Tongue (tissue), 2 donors: Measurements from ENCODE around the gene MAS1. TPM values are rescaled to one million over a fixed set of nuclear protein-coding genes. Genes with fewer than 3 reads are reported as not detected.
A peak's percentile ranks its signal among the peaks of the same experiment; 100 is the strongest.
"Not testable (repeated sequence)": the region's sequence is repeated elsewhere in the genome, so short reads cannot be mapped to it uniquely, and the experiment has no call there.

ENCODE experiments used
- DNase-seq: peaks from one replicate; pipeline ENCODE4 v3.0.0-alpha.2; 2015
- total RNA-seq: library from RNA; depleted of rRNA; stranded (reverse); fragments of >200 nt; gene quantifications from one replicate; pipeline ENCODE4 v1.2.3, GENCODE V29; 2014

MAS1 gene
- total RNA-seq: not detected

DNA sequence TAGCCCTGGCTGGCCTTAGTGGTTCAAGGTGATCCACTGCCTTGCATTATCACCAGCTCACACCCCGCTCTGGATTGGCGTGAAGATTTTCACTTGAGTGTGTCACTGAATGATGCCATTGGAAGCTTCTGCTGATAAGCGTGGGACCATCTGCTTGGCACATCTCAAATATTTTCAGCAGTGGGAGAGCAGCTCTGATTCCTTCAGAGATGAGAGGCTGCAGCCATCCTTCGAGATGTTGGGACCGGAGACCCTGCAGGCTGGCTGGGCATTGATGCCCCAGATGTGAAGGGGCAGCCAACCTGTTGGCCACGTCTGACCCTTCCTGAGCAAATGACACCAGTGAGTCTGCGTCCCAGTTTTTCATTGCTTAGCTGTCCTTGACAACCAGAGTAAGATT, at the start of gene MAS1:
MAS1 (plus strand) TSS at position 197 of the 400 bp plus-strand sequence. CDS start 15,968 bp downstream, outside the sequence.
- DNase-seq: no peak

GRCh38 chr6:159842035-159842434, 48.8 kb upstream of the MAS1 start:
- no peak for DNase-seq

- no peak for DNase-seq
These were observed 45.8 kb upstream of the MAS1 start for GRCh38 chr6:159844737-159845645.

- DNase-seq: not testable (repeated sequence)
These were observed 42.2 kb upstream of the MAS1 start for GRCh38 chr6:159848552-159848951.

GRCh38 chr6:159849851-159850250, 40.9 kb upstream of the MAS1 start:
- not testable (repeated sequence) for DNase-seq

DNA sequence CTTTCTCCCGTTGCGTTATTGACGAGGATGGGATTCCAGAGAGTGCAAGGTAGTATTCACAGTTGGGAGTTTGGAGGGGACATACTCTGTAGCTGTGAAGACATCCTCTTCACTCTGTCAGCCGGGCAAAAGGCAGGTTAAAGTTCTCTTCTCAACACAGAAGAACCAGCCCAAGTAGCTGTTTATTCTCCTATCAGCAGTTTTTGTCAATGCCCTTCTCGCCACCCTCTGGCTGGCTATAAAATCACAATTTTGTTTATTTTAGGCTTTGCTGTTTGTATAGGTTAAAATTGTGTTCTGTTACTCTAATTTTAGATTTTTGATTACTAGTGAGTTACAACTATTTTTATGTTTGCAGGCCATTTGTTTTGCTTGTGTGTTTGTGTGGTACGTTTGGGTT, 37.9 kb upstream of the MAS1 start:
- peak; percentile 27 for DNase-seq

GRCh38 chr6:159853754-159854153, 37.0 kb upstream of the MAS1 start:
- no peak for DNase-seq

GRCh38 chr6:159854959-159855358, 35.8 kb upstream of the MAS1 start:
- no peak for DNase-seq

DNA sequence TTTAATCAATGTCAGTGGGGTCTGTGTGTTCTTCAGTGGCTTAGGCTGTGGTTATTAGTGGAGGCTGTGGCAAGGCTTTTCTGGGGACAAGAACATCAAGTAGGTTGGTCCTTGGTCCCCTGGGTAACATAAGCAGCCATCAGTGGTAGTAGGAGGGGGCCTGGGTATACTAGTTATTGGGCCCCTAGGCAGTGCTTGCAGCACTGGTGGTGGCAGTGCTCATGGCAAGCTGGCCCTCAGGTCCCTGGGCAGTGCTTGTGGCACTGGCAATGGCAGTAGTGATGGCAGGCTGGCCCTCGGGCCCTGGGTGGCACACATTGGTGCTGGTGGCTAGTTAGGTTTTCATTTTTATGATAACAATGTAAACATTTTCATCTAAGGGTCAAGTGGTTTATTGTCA, 32.5 kb upstream of the MAS1 start:
- no peak for DNase-seq

- no peak for DNase-seq
These were observed 30.3 kb upstream of the MAS1 start for GRCh38 chr6:159860482-159860881.

DNA sequence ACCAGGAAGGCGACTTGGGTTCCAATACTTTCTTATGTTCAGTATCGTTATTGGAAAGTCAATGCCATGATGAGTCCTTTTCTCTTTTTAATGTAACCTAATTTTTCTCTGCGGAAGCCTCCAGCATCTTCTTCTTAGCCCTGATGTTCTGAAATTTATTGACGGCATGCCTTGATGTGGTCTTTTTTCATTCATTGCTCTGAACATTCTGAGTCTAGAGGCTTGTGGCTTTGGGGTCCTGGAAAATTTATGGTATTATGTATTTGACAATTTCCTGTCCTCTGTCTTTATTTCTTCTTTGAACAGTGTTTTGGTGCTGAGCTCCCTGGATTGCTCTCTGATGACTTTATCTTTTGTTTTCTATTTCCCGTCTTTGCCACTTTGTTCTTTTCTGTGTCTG, 28.7 kb upstream of the MAS1 start:
- no peak for DNase-seq

- DNase-seq: peak; percentile 91
These were observed 27.4 kb upstream of the MAS1 start for GRCh38 chr6:159863341-159863740.

GRCh38 chr6:159865226-159865920, 25.4 kb upstream of the MAS1 start:
- DNase-seq: no peak

- no peak for DNase-seq
These were observed 24.2 kb upstream of the MAS1 start for GRCh38 chr6:159866286-159867247.

DNA sequence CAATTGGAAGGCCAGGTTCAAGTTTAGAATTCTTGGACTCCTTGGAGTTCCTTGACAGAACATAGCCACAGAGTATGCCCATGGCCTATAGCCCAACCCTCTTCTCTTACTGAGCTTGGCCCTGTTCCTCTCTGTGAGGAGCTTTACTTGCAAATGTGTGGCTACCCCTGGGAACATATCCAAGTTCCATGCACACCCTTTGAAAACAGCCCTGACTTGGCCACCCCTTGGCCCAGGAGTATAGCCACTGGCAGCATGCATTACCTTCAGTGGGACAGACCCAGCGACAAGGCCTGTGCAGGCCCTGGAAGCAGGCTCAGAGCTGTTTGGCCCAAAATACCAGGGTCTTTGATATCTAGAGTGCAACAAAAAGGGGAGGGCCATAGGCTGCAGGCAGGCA, 19.5 kb upstream of the MAS1 start:
- DNase-seq: no peak

- DNase-seq: no peak
These were observed 18.9 kb upstream of the MAS1 start for GRCh38 chr6:159871906-159872305.

GRCh38 chr6:159874435-159874834, 16.4 kb upstream of the MAS1 start:
- peak; percentile 83 for DNase-seq

DNA sequence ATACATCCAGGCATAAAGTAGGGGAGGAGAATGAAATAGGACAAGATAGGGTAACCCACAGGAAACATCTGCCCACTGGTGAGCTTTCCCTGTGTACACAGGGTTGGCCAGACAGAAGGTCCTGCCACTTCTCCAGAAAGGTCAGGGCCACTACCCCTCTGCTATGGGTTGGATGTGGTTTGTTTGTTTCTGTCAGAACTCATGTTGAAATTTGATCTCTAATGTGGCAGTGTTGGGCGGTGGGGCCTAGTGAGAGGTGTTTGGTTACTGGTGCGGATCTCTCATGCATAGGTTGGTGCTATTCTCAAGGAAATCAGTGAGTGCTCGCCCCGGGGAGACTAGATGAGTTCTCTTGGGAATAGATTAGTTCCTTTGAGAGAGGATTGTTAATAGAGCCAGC, 15.6 kb upstream of the MAS1 start:
- DNase-seq: no peak

DNA sequence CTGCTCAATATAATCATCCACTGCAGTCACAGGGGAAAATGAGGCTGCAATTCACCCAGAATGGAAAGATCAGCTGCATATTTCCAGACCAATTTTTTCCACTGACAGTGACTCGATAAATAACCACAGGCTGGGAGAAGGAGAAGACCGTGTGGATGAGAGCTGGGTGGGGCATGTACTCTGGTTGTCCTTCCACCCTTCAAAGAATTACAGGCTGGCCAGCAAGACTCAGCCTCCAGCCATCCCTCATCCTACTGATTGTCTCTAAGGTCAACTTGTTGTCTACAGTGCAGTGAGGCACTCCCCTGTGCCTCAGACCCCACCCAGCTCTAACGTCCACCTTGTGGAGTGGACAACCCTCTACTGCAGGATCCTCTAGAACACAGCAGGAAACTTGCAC, 14.5 kb upstream of the MAS1 start:
- DNase-seq: no peak

DNA sequence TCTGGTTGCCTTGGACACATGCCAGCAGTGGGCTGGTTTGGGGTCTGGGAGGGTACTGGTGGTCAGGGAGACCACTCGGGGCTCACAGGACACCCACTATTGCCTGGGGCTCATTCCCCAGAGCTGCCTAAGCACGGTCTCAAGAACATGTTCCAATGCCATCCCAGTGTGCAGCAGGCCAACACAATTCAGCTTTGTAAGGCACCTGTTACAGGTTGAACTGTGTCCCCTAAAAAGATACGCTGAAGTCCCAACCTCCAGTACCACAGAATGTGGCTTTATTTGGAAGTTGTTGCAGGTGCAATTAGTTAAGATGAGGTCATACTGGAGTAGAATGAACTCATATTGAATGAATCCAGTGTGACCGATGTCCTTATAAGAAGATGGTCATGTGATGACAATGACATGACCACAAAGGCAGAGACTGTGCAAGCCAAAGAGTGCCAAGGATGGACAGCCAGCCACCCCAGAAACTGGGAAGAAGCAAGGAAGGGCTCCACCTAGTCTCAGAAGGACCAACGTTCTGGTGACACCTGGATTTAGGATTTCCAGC, 13.5 kb upstream of the MAS1 start:
- no peak for DNase-seq

- DNase-seq: no peak
These were observed 12.4 kb upstream of the MAS1 start for GRCh38 chr6:159878341-159878740.

DNA sequence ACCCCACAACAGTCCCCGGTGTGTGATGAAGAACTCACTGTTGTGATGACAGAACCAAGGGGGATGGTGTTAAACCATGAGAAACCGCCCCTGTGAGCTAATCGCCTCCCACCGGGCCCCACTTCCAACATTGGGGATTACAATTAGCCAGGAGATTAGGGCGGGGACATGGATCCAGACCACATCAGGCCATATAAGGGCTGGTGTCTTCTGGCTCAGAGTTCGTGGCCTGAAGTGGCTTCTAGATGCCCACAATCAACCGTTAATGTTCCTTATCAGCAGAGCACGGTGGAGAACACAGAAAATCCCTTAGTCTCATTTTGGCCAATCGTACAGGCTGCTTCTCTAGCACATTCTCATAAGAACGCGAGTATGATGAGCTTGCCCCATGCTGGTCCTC, 10.9 kb upstream of the MAS1 start:
- no peak for DNase-seq
